GM19452 (cell line): Measurements from ENCODE around the gene PWWP2A.
"Not testable (repeated sequence)": the region's sequence is repeated elsewhere in the genome, so short reads cannot be mapped to it uniquely, and the experiment has no call there.

Source experiments
- ATAC-seq: cut with Tn5 transposase; IDR thresholded peaks from one replicate; pipeline ENCODE4 v1.9.1; 2021; ENCODE audit not compliant: unreplicated experiment

PWWP2A gene

GRCh38 chr5:160081495-160081894, 37.8 kb downstream of the PWWP2A start:
- no peak for ATAC-seq

DNA sequence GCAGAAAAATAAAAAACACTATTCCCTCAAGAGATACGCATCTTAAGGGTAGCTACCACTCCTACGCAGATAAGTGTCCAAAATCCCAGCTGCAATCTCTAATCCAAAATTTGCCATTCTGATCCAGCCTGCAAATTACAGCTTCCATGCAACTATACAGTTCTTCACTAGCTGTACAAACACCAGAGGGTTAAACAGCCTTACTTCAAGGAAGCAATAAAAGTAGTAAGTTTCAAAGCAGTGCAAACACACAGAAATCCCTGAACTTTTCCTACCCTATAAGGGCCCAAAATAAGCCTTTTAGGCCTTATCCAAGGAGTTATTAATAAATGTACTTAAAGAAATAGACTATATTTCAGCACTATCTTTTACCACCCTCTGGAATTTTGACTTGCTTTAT, 39.5 kb downstream of the PWWP2A start:
- no peak for ATAC-seq

- ATAC-seq = no peak
Measured at GRCh38 chr5:160076997-160077396, 42.3 kb downstream of the PWWP2A start.

GRCh38 chr5:160075073-160075472, 44.2 kb downstream of the PWWP2A start:
- no peak for ATAC-seq

DNA sequence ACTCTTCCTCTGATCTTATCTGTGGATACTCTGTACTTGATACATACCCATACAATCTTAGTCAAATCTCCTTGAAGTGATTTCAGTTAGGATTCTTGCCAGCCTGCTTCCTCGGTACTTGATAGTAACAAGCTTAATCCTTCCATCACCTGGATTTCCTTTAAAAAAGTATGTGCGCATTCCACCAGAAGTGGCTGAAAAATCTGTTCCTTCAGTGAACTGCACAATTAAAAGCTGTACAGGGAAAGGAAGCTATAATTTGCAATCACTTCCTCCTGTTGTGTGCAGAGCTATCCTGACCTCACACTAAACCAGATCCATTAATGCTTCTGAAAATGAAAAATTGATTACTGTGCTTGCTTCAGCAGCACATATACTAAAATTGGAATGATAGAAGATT, 47.3 kb downstream of the PWWP2A start:
- no peak for ATAC-seq

DNA sequence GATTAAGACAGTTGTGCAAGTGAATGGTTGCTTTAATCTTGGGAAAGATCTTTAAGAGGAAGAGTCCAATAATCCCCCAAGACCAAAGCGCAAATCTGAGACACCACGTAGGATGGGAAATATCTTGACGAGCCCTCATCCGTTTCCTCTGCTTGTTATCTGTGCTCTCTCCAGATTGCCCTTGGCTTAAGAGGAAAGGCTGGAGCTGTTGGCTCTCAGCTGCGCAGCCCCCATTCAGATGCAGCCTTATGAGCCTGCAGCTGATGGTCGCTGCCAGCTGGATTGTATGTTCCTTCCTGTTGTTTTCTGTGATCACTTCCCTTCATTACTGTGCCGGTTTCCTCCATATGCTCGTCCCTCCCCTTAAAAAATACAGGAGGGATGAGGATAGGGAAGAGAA, 47.7 kb downstream of the PWWP2A start:
- ATAC-seq = no peak

DNA sequence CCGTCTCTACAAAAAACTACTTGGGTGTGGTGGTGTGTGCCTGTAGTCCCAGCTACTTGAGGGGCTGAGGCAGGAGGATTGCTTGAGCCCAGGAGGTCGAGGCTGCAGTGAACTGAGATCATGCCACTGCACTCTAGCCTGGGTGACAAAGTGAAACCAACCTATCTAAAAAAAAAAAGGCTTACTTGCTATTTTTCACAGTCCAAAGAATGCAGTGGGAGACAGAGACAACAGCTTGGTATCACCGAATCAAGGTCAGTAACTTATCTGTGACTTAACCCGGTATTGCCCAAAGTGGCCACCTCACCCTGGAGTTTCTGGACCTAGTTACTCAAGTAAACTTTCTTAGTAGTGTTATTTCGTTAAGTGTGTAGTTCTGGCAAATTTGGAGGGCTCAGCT, 50.1 kb downstream of the PWWP2A start:
- not testable (repeated sequence) for ATAC-seq

- no peak for ATAC-seq
Measured at GRCh38 chr5:160064995-160065614, 54.1 kb downstream of the PWWP2A start.

DNA sequence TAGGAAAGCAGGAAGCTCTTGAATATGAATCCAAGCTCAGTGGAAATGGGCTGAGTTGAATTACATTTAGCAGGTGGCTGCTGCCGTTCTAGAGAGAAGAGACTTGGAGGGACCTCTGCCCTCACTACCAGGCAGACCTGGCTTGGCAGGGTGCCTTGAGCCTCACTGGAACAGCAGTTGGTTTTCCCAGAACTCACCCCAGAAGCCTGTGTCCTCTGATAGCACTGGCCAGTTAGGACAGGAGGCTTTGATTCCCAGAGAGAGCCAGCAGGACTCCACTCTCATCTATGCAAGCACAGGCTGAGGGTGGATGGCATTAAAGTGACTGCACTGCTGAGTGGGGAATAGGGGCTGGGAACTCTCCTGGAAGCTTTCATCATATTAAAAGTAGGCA, 54.8 kb downstream of the PWWP2A start:
- no peak for ATAC-seq

- ATAC-seq = no peak
Measured at GRCh38 chr5:160061770-160062169, 57.5 kb downstream of the PWWP2A start.

DNA sequence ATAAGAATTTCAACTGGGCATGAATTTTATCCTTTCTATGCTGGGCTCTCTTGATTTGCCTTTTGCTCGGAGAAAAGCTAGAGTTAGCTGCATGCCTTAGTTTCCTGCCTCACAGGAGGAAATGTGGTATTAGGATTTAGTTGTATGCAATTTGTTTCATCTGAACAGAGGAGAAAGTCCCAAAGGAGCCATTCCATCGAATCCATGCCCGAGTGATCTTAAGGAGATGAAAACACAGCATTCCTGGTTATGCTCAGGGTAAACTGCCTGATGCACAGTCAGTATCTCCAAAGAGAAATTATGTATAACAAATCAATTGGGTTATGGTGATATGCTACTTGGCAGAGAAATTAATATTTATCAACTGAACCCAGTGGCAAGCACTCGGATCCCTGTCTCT, 59.2 kb downstream of the PWWP2A start:
- no peak for ATAC-seq

- ATAC-seq = no peak
Measured at GRCh38 chr5:160057256-160057655, 62.0 kb downstream of the PWWP2A start.

DNA sequence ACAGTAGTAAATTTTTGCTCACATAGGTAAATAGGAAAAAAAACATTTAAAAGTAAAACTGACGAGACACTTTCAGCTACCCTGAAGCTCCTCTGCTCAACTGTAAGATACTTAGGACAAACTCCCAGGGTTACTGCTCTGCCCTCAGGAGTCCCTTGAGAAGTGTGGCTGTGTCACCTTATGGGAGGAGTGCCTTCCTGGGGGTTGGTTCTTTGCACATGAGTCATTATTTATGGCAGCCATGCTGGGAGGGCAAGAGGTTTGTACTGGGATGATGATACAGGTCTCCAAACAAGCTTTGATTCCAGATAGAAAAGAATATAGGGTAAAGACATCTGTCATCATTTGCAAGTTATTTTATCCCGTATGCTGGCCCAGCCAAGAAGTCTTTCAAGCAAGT, 64.4 kb downstream of the PWWP2A start:
- no peak for ATAC-seq

DNA sequence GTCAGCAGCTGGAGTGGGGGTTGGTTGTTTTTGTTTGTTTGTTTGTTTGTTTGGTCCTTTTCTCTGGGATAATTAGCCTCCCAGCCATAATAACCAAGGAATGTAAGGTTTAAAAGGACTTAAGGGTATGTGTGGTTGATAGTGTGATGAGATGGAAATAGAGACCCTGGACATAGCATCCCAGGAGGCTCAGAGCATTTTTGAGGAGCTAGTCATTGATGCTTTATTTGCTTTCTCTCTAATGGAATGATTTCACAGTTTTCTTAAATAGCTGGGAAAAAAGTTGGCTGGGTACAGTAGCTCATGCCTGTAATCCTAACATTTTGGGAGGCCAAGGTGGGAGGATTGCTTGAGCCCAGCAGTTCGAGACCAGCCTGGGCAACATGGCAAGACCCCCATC, 65.2 kb downstream of the PWWP2A start:
- no peak for ATAC-seq

DNA sequence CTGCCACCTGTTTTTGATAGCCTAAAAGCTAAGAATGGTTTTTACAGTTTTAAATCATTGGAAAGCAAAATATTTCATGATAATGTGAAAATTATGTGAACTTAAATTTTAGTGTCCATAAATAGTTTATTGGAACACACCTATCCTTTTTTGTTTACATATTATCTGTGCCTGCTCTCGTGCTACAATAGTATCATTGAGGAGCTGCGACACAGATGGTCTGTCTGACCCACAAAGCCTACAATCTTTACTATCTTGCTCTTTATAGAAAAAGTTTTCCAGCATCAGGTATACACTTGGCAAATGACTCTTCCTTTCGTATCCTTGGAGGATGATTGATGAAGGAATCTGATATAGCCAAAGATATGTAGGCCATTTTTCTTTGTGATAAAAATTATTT, 70.2 kb downstream of the PWWP2A start:
- no peak for ATAC-seq

DNA sequence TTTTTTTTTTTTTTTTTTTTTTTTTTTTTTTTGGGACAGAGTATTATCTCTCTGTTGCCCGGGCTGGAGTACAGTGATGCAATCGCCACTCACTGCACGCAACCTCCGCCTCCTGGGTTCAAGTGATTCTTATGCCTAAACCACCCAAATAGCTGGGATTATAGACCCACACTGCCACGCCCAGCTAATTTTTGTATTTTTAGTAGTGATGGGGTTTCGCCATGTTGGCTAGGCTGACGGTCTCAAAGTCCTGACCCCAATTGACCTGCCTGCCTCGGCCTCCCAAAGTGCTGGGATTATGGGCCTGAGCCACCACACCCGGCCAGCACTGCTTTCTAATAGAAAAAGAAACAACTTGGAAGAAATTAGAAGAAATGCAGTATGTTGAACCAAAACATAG, 71.1 kb downstream of the PWWP2A start:
- ATAC-seq = no peak

GRCh38 chr5:160047423-160047822, 71.8 kb downstream of the PWWP2A start:
- ATAC-seq = no peak

DNA sequence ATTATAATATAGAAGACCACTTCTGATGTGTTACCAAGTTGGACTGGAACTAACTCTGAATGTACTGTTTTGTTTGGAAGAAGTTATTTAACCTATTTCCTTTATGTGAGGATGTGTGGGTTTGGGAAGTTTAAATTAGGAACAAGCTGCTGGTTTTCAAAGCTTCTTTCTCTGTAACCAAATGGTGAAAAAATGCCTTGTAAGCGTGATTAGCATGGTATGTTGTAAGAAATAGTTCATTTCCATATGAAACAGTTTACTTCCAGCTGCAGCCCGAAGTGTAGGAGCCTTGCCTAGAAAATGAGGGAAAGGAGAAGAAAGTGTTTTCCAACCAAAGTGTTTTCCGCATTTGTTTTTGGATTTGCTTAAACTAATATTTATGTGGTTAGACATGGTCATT, 74.3 kb downstream of the PWWP2A start:
- no peak for ATAC-seq

DNA sequence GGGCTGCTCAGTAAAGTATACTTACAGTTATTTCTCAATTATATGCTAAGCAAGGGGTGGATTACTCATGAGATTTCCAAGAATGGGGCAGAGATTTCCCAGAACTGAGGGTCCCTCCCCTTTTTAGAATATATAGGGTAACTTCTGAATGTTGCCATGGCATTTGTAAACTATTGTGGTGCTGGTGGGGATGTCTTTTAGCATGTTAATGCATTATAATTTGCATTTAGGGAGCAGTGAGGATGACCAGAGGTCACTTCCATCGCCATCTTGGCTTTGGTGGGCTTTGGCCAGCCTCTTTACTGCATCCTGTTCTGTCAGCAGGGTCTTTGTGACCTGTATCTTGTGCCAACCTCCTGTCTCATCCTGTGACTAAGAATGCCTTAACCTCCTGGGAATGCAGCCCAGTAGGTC, 74.9 kb downstream of the PWWP2A start:
- ATAC-seq = no peak

DNA sequence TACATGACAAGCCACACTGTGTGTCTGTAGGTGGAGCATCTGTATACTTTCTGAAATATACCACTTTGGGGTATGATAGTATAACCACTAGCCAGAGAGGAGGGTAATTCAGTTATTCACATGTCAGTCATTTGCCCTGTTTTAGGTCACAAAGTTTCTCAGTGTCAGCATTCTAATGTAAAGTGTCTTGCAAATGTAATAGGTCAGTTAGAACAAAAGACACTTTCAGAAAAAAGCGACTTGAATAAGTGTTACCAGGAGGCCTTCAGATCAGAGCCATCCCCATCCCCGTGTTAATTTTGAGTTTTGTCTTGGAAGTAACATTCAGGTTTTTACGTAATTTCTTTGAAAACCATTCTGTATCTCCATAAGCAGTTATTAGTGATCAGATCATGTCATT, 76.6 kb downstream of the PWWP2A start:
- ATAC-seq = no peak
